ENCODE results near the gene PELI2.

PELI2 gene

DNA sequence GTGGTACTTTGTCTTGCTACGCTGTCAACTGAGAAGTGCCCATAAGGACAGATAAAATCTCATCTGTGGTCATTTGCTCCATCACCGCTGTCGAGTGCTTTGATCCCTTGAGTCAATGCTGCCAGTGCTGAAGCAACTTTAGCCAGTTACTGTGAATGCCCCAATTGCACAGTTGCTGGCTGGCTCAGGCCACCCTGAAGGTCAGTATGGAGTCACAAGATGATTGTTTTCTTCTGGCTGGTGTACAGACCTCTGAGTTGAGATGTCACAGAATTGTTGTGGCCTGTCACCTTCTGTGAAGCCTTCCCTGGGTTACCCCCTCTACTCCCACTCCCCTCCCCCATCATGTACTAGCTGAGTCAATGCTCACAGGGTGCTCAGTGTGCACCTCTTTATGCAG is 92.9 kb downstream of the PELI2 start:
- no peak for FAIRE-seq

DNA sequence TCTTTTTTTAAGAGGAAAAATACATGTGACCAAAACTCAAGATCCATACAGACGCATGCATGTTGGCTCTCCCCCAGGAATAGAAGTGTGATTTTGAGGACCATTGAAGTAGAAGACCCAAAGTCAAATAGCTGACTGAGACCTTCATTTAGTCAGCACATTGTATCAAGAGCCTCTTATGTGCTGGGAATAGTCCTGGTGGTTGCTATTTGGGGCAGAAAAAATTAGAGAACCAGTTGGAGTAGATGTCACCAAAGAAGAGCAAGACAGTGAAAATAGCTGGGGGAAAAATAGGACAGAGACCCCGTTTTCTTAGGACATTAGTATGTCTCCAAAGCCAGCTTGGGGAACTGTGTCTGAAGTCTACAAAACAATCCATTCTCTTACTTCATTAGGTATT is 93.6 kb downstream of the PELI2 start:
- FAIRE-seq = no peak

DNA sequence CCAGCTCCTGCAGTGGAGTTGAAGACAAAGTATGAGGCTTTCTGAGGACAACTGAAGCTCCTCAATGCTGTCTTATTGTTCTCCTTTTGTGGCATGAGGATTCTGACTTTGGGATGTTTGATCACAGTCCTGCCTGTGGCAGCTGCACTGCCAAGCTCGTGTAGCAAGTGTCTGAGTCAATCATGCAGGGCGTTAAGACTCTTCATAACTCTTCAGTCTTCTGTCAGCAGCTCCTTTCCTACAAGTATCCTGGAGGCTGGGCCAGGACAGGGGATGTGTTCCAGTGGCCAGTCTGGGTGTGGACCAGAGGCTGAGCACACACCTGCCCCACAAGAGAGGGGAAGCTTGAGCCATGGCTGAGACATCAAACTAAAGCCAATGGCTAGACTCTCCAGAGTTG is 94.3 kb downstream of the PELI2 start:
- no peak for FAIRE-seq

DNA sequence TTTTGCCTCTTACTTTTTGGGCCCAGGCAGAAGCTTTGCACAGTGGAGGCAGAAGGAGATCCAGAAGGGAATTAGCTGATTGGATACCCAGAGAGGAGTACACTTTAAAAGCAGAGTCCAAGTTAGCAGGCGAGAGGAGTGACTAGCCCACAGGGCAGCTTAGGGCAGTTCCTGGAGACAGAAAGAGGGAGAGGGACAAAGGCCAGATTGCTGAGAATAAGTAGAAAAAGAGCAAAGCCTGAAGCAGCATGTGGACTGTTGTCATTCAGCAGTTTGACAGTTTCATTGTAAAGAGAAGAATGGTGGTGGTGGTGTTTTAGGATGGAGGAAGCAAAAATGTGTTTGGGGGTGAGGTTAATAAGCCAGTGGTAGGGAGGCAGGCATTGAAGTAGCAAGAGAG is 95.1 kb downstream of the PELI2 start:
- no peak for FAIRE-seq

DNA sequence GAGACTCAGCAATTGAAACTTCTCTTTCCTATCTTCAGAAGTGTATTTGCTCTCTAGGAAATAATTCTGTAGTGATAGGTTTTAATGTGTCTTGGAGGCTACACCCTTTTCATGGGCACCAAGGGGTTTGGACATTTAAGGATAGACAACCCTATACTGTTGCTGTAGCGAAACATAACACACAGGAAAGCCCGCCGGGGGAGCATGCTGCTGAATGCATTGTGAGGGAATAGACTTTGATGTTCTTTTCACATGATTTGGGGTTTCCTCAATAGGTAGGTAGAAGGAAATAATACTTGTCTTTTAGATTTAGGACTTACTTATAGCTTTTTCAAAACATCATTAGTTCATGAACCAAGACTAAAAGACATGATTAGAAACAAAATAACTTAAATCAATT is 97.0 kb downstream of the PELI2 start:
- FAIRE-seq = no peak

DNA sequence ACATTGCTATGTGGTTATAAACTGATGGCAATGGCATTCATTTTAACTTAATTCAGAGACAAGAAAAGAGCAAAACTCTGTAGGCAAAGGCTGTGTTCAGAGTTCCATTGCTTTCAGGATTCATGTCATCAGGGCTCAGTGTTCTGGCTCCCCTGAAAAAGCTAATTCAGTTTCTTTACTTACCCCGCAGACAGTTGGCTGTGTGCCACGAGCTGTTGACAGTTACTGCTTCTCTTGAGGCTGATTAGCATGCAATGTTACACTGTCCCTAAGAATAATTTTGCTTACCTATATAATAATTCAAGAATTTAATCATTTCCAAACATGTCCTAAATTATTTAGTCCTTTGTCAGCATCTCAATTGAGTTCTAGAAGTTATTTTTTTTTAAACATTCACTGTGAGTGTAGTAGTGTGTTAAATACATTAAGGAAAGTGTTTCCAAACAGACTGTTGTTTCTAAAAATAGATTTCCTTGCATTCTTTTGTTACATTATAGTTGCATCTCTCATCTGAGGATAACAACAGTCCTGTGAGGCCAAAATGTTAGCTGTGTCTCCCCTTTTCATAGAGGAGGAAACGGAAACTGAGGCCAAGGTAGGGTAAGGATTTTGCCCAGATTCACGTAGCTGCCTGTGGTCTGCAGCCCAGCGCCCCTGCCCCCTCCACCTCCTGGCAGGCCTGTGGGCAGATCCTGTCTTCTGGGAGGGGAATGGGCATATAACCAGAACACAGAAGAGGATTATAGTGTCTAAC is 98.6 kb downstream of the PELI2 start:
- peak; percentile 74 for FAIRE-seq

DNA sequence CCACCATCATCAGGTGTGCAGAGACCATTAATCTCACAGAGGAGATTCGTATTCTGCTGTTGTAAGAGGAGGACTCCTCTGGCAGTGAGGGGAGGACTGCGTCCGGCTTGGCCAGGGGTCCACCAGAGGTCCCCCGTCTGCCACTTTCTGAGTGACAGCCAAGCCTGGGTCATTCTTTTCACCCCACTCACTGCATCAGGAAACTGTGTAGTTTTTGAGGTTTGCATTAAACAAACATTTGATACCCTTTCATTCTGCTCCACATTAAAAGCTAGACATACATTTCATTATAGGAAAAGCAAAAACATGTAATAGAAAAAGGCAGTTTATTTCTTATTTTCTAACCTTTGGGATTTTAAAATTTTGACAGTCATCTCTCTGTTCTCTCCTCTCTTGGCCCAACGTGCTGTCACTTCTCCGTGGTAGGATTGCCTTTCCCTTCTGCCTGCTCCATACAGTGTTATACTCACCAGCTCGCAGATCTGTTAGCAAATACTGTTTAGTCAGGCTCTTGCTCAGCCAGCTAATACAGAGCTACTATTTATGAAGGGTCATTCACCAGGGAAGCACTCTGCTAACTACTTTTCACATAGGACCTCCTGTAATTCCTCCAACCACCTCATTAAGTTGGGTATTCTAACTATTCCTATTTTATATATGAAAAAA is 99.3 kb downstream of the PELI2 start:
- no peak for FAIRE-seq

DNA sequence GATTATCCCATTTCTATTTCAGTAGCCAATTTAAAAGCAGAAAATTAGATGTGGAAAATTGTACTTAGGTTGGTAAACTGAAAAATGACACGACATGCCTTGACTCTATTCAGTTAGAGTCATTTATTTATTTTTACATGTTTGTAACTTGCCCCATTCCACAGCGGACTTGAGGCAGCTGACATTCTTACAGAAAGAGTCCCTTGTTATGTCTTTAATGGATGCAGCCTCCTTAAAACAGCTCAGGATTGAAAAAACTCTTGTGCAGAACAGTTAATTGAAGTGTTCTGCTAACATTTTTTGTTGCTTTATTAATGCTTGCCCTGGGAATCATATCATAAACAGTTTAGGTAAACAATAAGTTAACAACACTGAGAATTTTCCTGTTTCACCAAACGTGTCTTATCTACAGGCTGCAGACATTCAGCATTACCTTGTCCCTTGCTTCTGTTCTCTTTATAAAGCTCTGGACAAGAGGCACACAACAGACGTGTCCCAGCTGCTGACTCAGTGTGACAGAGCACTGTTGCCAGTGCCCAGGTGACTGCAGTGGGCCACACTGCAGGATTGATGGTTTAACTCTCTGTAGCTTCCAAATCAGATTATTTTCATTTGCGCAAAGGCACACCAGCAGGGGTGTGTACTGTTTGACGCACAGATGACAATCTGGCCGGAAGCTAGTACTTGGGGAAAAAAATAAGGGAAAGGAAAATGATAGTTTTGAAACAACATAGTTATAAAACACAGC is 101.6 kb downstream of the PELI2 start:
- FAIRE-seq = no peak

DNA sequence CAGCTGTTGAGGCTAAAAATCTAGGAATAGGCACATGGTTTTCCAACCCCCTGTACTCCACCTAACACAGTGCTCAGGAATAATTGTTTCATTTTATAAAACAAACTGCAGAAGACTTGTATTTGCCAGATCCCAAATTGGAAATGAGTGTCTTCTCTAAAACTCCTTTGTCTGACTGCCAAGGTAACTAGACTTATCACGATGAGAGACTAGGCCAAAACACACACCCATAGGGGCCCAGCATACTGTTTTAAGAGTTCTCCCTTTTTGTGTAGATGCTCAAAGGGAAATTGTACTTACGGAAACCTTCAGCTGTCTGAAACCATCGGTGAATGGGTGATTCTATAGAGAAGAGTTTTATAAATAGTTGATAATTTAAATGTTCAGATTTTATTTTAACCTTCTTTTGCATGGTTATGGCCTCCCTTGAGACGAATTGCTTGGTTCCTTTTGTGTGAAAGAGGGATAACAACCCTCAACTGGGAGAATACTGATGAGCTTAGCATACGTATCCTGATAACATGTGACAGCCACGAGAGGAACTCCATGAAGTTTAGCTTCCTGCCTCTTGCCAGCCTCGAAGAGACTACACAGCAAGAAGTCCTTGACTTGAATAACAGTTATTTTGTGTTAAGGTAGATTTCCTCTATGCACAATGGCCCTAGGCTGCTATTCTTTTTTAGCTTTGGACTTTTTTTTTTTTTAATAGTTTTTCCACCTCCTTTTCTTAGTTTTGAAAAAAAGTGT is 103.3 kb downstream of the PELI2 start:
- no peak for FAIRE-seq

DNA sequence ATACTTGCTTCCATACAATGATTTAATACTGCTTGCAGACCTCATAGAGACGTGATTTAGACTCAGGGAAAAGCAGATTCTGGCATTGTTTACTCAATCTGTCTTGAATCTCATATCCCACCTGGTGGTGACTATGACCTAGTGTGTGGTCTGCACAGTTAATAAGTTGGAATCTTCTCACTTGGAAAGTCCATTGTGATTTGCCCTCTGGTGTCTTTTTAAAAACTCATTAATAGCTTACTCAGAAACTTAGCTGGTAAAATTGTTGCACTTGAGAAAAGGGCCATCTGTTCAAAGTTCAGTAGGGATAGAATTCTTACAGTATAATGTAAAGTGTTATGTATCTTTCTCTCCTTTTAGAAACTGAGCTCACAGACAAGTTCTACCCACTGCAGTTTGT is 106.0 kb downstream of the PELI2 start:
- peak; percentile 61 for FAIRE-seq

DNA sequence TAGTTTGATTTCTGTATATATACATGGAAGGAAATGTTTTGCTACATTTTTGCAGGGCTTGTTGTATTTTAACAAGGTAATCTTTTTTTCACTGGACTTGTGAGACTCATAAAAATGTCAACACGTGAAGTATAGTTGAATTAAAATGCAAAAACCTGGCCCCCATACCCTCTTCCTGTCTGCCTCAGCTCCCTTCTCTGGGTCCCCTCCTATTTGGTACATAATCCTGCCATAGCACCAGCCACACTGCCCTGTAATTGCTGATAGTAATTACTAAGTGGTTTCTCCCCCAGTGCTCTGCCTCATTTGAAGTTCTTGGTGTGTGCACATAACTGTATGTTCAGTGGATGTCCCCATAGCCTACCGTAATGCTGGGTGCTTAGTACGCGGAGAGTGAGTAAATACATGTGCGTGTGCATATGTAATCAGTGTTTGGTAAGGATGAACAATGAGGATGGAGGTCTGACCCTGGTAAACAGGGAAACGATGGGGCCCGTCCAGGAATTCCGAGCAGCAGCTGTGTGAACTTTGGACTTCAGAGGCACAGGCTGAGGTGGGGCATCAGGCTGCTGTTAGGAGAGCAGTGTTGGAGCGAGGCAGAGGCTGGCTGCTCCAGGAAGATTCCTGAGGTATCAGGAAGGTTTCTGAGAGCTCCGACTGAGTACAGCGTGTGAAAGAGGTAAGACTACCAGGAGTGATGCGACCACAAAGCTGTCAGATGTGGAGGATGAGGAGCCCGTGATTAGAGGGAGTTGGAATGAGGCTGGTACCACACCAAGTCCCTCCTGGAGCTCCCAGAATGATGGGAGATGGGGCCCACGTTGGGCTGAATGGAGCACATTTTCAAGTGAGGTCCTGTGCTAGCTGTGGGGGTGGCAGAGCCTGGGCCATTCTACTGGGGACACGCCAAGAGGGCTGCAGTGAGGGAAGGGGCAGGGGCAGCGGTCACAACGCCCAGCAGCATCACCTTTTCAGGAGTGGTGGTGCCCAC is 106.8 kb downstream of the PELI2 start:
- no peak for FAIRE-seq

DNA sequence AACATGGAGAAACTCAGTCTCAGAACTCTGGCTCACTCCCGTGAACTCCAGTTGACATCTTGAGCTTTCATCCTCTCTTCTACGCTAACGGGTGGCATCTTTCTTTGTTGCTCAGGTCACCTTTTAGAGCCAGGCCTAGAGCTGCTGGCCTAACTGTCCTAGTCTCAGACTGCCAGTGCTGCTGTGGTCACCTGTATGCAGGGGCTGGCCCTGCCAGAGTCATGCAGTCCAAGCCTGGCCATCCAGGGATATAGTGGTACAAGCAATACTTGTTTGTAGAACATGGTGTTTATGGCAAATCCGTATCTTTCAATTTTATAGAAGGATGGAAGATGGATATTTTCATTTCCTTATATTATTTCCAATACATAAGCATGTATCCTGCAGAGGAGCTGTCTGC is 117.2 kb downstream of the PELI2 start:
- no peak for FAIRE-seq

DNA sequence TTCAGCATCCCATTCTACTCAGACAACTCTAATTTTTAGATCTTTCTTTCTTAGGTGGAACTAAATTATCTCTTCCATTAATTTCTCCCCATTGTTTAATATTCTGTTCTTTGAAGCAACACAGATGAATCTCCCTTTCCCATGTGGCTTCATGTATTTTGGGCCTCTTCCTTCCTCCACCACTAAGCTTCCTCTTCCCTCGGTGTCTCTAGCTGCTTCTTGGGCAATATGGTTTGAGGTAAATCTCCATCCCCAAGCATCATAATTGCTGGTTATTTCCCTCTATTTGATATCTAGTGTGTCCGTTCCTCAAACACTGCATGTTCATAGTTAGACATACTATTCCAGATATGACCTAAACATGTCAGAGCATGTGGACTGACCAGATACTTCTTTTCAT is 119.2 kb downstream of the PELI2 start:
- no peak for FAIRE-seq

DNA sequence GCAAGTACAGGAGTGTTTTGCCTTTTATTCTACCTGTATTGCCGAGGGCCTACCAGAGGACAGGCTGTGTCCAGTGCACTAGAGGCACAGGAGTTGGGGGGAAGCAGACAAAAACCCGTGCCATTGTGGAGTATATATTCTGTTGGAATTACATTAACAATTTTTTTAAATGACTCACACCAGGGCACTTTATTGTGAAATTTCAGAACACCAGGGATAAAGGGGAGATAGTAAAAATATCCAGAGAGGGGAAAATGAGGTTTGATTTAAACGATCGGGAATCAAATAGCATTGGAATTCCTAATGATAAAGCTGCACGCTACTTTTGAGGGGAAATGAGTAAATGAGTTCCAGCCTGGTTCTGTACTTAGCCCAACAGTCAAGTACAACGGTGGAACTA is 123.2 kb downstream of the PELI2 start:
- FAIRE-seq = no peak

DNA sequence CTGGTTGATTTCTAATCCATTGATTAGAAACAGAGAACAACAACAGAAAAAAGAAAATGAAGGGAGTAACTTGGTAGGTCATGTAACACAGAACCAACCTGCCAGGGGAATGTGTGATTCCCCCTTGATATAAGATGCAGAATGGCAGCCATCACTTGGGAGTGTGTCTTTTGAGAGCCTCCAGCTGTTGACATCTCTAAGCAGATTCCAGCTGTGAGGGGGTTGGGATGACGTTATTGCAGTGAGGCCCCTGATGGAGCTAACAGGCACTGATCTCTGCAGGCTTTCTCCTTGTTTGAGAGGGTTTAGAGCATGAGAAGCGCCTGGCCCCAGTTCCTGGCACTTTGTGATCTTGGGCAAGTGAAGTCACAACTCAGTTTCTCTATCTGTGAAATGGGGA is 124.9 kb downstream of the PELI2 start:
- FAIRE-seq = no peak

DNA sequence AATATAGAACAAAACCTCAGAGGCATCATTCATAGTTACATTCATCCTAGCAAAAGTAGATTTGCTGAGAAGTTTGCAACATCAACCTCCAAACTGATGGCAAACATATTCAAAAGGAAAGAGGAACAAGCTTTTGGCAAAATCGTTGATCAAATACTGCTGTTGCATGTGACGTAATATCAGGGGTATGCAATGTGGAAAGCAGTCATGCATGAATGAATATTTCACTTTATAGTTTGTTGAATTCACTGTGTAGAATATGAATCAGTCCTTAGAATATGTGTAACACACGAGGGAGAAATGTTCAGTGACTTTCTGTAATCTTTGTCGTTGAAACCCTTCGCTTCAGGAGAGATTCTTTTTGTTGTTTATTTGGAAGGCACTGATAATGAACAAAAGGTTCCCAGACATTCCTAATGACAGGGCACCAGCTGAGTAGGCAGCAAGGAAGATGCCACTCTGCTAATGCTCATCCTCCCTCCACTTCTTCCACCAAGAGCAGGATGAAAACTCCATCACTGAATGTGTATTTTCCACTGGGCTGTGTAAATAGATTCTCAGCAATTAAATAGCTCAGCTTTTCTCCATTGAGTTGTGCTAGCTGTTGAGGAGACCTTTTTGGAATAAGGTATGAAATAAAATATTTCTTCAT is 126.1 kb downstream of the PELI2 start:
- FAIRE-seq = no peak

DNA sequence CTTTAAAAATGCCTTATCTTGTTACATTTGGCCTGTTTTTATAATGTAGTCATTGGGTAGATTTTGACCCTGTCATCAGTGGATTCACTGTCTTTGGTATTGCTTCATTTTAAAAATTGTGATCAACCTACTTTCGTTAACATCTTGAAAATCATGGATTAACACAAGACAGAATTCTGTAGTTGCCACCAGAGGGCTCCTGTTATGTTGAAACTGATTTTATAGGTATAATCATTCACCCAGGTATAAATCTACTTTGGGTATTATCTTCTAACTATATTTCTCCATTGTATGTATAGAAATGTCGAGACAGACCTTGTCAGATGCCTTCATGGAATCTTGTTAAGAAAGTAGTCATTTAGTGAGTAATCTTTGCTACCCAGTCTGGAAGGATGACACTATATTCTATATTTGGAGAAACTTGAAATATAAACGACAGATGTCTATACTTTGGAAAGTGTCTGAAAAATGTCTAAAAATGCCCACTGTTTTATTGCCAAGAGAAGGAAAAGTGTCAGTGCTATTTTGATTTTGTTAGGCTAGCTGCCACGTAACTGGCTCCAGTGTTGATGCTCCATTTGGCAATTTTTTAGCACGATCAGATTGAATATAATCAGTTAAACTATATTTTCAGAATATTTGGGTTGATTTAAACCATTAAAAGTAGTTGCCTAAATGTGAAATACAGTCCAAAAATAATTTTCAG is 129.4 kb downstream of the PELI2 start:
- peak; percentile 97 for FAIRE-seq

DNA sequence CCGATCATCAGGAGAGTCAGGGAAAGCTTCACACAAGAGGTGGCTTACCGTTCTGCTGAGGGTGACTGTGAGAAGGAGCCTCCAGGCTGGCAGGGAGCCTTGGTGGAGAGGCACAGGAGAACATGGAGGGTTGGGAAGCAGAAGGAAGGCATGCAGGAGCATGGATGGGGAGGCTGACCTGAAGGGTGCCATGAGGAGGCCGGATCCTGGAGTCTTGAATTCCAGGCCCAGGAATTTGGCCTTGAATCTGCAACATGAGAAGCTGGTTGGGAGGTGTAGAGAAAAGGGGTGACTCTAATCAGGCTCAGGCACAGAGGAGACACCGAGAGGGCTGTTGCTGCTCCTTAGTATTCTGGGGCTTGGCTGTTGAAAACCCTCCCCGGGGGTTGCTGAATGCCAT is 130.2 kb downstream of the PELI2 start:
- FAIRE-seq = no peak

DNA sequence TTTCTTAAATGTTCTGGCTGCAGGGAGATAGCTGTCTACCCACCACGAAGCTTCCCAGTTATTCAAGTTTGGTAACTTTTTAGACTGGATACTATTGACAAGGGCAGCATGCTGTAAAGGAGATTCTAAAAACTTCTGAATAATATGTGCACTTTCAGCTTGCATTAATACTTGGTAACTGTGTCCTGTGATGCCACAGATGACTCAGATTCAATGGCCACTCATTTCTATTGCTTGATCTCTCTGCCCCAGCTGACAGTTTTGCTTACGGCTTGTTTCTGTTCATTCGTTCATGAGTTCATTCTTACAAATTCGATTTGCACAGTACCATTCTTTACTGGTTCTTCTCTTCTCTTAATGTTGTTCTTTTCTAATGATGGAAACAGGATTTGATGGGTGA is 142.8 kb downstream of the PELI2 start:
- FAIRE-seq = peak; percentile 58

DNA sequence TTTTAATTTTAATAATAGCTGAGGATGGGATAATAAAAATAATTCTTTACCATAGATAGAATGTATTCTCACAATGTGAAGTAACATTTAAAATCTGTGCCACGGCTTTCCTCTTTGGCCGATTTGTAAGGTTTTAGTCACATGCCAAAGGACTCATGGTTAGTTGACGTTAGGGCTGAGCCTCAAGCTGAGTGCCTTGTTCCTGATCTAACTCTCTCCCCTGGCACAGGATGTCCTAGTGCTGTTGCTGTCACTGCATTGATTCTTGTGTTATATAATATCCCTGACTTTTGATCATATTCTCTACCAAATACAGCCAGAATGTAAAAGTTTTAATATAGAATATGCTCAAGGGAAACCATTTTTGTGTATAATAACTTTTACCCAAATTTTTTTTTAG is 144.3 kb downstream of the PELI2 start:
- no peak for FAIRE-seq

DNA sequence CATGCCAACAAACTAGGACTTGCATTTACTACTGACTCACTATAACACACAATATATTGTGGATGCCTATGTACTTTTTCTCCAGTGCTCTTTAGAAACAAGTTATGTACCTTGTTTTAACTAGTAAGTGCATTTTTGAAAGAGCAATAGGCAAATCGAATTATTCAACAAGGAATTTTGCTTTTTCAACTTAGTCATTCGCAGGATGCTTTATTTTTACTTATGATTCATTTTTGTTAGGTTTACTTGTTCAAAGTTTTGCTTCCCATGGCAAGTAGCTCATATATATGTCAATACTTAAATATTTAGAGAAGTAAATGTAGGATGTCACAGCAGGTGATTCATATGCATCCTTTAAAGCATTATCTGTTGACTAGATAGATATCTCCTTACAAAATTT is 149.8 kb downstream of the PELI2 start:
- no peak for FAIRE-seq

Measured in islet of Langerhans (tissue), 1 donor.